HG03045 (cell line): Measurements from ENCODE around the gene GPR150.

Experiments used
- ATAC-seq: cut with Tn5 transposase; IDR thresholded peaks from one replicate; pipeline ENCODE4 v1.9.1; 2021; ENCODE audit warnings: mild to moderate bottlenecking, moderate library complexity; ENCODE audit not compliant: unreplicated experiment

GPR150 gene

DNA sequence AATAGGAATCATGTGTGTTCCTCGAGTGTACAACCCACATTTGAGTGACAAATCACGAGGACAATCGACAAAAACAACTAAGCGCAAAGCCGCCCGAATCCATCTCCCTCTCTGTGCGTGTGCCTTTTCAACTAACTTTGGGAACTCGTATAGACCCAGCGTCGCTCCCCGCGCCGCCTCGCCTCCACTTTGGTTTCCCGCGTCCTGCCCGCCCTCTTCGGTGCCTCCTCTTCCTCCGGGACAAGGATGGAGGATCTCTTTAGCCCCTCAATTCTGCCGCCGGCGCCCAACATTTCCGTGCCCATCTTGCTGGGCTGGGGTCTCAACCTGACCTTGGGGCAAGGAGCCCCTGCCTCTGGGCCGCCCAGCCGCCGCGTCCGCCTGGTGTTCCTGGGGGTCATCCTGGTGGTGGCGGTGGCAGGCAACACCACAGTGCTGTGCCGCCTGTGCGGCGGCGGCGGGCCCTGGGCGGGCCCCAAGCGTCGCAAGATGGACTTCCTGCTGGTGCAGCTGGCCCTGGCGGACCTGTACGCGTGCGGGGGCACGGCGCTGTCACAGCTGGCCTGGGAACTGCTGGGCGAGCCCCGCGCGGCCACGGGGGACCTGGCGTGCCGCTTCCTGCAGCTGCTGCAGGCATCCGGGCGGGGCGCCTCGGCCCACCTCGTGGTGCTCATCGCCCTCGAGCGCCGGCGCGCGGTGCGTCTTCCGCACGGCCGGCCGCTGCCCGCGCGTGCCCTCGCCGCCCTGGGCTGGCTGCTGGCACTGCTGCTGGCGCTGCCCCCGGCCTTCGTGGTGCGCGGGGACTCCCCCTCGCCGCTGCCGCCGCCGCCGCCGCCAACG, at the start of gene GPR150:
Gene GPR150 (plus strand): TSS at position 58 of the 840 bp plus-strand sequence. CDS start 189 bp downstream, at position 247.
- ATAC-seq, result peak; percentile 65

DNA sequence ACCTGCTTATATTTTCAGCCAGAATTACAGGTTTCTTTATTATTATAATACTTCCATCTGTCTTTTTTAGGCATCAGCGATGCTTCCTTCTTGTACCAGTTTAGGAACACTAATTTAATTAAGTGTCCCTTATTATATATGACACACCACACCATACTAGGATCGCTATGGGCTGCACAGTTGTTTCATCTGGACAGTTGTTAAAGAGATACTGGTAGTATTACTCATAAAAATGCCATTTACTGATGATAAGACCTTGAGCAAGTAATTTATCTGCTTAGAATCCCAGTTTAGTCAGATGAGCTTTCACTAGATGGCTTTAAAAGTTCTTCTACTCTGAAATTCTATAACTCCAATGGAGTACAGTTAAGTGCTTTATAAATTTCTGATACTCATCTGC, 47.9 kb upstream of the GPR150 start:
- ATAC-seq, result no peak

DNA sequence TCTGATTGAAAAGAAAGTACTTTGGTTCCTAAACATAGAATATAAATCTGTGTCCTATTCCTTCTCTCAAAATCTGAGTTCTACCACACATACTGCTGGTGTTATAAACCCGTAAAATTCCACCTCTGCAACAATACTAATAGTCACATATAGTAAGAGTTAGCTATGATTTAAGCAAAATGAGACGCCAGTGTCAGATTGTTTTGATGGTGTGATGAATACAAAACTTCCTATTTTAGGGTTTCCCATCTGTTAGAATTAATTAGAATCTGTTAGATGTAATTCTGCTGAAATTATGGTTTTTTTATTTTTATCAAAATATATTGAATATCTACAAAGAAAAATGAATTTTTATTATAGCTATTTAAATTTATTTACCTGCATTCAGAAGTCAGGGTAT, 38.3 kb upstream of the GPR150 start:
- ATAC-seq, result no peak

DNA sequence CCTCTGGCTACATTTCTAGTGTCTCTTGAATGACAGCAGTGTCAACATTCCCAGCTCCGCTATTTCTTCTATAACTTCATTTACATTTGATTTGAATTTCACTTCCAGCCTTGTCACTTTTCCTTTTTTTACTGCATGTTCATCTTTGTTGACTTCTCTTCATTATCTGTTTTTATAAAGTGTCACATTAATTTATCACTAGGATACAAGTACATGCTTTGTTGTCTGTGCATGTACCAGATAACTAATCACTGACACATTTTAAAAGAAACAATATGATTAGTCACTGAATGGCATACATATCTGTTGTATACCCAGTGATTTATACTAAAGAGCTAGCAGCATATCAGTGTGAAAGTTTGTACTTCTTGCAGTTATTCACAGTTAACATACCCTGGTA, 35.9 kb upstream of the GPR150 start:
- ATAC-seq, result no peak

DNA sequence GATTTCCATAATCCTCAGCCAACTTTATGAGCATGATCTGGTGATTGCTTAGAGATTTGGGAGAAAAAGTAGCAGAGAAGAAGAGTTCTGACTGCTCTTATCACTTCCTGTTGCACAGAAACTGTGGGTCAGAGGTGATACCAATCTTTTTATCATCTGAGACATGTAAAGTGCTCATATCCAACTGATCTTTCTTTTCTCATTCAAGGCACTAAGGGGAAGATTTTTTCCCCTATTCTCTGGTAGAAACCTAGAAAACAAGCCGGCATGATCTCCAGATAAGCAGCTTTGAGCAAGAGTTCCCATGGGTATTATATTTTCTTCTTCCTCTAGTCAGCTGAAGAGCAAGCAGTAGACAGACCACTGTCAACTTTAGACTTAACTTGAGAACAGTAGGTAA, 29.0 kb upstream of the GPR150 start:
- ATAC-seq, result no peak

DNA sequence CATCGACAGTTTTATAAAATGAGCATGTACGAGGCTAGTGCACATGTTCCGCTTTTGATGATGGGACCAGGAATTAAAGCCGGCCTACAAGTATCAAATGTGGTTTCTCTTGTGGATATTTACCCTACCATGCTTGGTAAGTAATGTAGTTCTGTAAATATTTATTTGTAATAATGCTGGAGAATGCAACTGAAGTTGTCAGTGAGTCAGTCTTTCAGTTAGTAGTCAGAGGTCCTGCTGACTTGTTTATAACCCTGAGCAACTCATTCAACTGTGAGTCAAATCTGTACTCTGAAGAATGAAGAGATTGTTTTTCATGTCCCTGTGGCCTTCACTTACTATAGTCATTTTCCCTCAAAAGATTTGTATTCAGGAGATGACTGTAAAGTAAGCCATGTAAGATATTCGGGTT, 28.4 kb upstream of the GPR150 start:
- ATAC-seq, result peak; percentile 76

DNA sequence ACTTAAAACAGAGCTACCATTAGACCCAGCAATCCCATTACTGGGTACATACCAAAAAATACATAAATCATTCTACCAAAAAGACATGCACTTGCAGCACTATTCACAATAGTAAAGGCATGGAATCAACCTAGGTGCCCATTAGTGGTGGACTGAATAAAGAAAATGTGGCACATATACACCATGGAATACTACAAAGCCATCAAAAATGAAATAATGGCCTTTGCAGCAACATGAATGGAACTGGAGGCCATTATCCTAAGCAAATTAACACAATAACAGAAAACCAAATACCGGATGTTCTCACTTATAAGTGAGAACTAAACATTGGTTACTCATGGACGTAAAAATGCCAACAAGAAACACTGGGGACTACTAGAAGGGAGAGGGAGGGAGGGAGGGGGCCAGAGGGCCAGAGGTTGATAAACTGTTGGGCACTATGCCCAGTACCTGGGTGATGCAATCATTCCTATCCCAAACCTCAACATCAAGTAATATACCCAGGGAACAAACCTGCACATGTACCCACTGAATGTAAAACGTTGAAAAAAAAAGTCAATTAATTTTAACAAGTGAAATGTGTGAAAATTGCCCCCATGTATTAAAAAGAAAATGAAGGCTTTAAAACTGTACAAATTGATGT, 24.5 kb upstream of the GPR150 start:
- no peak for ATAC-seq

DNA sequence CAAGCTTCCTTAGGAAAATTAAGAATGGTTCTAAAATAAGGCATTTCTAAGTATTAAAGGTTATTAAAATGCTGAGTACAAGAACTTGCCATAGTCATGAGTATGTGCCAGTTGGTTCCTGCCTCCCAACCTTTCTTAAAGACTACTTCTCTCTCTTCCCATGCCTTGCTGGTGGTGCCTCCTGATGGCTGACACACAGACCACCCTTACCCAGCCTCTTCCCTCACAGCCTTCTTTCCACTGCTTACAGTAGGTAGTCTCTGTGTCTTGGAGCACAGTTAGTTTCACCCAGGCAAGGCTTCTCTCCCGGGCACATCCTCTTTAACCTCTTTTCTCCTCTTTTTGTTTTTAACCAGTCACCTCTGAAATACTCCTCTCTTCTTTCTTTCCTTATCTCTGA, 20.6 kb upstream of the GPR150 start:
- ATAC-seq, result no peak

DNA sequence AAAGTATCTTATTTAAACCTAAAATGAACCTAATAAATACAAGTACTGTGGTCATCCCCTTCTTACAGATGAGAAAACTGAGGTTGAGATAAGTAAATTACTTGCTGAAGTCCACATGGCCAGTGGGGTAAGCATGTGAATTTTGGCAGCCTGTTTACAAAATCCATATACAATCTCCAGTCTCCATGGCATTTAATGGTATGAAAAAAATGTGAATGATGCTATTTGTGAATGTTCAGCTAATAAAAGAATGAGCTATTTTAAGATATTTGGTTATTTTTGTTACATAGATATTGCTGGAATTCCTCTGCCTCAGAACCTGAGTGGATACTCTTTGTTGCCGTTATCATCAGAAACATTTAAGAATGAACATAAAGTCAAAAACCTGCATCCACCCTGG, 19.3 kb upstream of the GPR150 start:
- ATAC-seq, result no peak

DNA sequence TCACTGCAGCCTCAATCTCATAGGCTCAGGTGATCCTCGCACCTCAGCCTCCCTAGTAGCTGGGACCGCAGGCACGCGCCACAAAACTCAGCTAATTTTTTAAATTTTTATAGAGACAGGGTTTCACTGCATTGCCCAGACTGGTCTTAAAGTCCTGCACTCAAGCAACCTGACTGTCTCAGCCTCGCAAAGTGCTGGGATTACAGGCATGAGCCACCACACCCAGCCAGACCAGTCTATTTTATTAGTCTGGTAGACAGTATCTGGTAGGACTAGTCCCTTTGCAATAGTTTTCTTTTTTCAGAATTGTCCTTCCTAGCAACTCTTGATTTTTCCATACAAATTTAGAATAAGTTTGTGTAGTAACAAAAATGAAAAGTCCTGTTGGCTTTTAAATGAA, 14.1 kb upstream of the GPR150 start:
- no peak for ATAC-seq

DNA sequence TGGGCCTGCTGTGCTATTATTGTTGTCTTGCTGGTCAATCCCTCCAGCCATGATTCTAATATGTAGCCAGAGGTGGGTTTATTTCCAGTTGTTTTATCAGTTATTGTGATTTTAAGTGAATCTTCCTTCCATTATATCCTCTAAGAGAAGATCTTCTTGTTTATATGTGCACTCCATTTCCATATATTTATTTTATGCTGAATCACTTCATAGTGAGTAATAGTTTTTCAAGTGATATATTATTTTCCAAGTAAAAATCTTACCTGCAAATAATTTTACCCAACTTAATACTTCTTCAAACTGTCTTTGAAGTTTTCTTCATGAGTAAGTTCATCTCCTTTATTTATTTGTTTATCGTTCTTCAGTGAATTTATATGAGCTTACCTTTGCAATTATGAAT, 13.5 kb upstream of the GPR150 start:
- no peak for ATAC-seq

DNA sequence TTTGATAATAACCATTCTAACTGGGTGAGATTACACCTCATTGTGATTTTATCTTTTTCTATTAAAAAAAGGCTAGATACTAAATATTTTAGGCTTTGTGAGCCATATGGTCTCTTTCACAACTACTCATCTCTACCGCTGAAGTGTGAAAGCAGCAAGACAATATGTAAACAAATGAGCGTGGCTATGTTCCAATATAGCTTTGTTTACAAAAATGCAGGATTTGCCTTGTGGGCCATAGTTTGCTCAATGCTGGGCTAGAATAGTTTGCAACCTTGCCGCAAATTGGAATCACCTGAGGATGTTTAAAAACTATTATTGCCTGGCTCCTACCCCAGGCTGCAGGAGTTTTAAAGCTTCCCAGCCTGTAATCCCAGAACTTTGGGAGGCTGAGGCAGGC, 10.2 kb upstream of the GPR150 start:
- no peak for ATAC-seq

DNA sequence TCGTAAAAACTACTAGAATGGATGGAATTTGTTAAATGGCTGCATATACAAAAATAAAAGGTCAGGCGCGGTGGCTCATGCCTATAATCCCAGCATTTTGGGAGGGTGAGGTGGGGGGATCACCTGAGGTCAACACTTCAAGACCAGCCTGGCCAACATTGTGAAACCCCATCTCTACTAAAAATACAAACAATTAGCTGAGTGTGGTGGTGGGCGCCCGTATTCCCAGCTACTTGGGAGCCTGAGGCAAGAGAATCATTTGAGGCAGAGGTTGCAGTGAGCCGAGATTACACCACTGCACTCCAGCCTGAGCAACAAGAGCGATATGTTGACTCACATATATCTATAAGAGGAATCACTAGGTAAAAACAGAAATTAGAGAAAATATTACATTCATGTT, 9.3 kb upstream of the GPR150 start:
- ATAC-seq, result no peak

DNA sequence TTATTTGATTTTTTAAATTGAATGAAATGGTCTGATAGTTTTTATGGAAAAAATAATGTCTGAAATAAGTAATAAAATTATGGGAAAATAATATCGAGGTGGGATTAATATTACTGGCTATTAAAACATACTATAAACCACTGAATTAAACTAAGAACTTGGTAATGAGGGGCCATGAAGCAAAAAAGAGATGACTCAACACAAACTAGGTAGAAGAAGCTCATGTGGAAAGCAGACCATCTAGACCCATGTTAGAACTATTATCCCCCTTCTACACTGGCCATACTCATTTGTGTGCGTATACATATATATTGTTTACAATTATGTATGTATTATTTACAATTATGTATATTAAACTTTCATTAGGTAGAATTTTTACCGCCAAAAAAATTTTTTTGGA, 8.5 kb upstream of the GPR150 start:
- no peak for ATAC-seq

DNA sequence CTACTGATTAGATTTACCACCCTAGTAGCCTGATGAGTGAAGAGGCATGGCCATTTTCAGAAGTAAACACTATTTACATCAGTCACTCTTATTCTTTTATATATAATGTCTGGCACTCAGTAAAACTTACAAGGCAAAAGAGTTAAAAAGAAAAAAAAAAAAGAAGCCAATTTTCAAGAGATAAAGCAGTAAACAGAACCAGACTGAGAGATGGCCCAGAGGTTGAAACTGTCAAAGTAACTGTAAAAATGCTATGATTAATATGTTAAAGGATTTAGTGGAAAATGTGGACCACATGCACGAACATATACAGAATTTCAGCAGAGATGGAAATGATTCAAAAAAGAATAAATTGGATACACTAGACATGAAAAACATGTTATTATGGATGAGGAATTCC, 6.4 kb upstream of the GPR150 start:
- no peak for ATAC-seq

DNA sequence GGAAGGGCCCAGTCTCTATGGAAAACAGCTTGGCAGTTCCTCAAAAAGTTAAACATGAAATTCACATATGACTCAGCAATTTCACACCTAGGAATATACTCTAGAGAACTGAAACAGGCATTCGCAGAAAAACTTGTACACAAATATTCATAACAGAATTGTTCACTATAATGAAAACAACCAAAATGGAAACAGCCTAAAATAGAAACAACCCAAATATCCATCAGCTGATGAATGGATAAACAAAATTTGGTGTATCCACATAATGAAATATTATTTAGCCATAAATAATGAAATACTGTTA, 4.8 kb upstream of the GPR150 start:
- peak; percentile 46 for ATAC-seq

DNA sequence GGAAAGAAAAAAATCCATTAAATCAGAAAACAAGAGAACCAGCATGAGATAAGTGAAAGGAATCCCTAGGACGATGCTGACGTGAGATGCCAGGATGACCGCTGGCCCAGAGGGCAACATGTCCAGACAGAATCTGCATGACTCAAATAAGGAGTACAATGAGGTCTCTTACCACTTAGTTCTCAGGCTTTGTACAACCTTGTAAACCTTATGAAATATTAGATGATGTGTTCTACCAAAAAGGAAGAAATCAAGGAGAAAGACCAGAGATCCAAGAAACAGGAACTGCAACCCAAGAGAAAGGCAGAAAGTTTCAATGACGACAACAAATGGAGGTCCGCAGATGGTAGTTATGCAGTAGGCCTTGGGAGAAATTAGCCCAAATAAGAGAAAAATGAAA, 2.8 kb upstream of the GPR150 start:
- ATAC-seq, result no peak

DNA sequence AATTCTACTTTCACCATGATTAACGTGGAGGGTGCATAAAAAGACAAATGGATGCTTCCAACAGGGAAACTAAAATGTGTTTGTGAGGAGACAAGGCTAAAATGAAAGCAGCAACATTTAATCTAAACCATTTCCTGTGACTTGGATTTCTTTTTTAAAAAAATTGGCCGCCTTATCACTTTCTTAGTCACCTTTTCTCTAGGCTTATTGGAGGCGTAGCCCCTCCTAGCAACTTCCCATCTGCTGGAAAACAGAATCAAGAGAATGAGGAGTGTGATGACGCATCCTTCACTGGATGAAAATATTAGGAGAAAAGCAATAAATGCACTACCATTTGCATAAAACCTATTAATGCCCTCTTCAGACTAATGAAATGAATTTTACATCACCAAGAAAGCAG, 791 bp upstream of the GPR150 start:
- no peak for ATAC-seq

DNA sequence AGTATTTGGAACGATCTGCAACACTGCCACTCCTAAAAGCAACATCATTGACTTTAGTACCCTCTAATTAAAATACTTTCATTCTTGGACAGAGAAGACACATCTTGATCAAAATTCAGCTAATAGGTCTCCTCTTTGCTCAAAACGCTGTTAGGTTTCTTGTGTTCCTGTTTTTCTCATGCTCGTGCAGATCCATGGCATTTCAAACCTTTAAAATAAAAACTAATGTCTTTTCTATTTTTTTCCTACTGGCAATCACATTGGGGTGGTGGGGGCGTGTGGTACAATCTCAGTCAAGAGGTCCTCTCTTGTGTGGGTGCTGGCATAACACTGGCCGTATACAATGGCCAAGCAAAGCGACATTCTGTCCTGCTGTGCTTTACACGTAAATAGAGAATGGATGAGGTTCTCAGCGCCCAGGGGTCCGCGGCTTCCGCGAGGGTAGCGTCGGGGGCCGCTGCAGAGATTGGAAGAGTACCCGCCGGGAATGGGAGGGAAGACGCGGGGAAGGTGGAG, 315 bp upstream of the GPR150 start:
- ATAC-seq, result no peak

DNA sequence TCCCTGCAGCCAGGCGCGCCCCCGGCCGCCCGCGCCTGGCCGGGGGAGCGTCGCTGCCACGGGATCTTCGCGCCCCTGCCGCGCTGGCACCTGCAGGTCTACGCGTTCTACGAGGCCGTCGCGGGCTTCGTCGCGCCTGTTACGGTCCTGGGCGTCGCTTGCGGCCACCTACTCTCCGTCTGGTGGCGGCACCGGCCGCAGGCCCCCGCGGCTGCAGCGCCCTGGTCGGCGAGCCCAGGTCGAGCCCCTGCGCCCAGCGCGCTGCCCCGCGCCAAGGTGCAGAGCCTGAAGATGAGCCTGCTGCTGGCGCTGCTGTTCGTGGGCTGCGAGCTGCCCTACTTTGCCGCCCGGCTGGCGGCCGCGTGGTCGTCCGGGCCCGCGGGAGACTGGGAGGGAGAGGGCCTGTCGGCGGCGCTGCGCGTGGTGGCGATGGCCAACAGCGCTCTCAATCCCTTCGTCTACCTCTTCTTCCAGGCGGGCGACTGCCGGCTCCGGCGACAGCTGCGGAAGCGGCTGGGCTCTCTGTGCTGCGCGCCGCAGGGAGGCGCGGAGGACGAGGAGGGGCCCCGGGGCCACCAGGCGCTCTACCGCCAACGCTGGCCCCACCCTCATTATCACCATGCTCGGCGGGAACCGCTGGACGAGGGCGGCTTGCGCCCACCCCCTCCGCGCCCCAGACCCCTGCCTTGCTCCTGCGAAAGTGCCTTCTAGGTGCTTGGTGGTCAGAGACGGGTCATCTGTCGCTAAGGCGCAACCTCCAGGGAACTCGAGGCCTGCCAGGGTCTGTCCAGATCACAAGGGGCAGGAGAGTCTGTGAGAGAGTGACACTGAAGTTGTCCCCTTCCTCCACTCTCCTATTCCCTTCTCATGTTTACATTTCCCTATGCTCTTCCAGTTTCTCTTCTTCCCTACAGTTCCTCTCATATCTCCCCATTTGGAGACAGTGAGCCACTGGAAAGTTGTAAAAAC, 1.3 kb downstream of the GPR150 start:
- ATAC-seq, result peak; percentile 50

DNA sequence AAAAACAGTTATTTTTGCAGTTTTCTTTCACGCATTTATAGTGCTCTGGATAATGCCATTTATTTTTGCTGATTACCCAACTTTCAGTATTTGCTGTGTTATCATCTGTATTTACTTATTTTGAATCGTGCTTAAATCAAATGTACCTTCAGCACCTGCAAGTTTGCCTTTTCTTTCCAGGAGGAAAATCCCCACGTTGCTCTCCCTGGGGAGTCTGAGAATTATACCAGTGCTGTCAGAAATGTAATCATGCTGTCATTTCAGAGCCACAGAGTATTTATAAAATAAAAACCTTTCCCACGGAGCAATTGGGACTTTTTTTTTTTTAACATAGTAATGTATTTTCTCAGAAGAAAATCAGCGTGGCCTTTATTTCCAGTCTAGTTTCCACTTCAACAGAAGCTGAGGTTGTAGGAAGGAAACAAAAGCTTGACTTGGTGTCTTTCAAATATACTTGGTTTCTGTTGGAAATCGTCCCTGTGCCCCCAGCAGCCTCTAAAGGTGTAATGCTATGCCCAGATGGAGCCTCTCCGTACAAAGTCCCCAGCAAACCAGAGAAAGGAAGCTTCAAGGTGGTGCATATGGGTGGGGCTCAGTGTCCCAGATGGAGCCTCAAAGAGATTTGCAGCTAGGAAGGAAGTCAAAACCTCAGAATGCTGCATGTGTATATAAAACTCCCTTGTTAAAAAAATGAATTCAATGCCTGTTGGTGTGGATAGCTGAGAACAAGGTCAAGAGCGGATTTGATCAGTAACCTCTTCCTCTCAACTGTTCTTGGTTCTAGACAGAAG, 2.1 kb downstream of the GPR150 start:
- ATAC-seq, result no peak
